Gastroesophageal sphincter (tissue), 4 donors: ENCODE data around the gene PPARG. TPM values are rescaled to one million over a fixed set of nuclear protein-coding genes. Genes with fewer than 3 reads are reported as not detected.

Source experiments
- ATAC-seq: fragments of 150-250 bp; one replicate; pipeline ENCODE4 v1.9.1; 2016; ENCODE audit warnings: mild to moderate bottlenecking, moderate library complexity
- H3K27ac ChIP-seq, 4 donors: fragments of 200-600 bp; sonication (generic) in 3 of 4; 1 replicate in 3 of 4; 2 replicates in 1 of 4; pipeline ENCODE4 v1.5.1; 2016 to 2019
- H3K27me3 ChIP-seq: fragments of 200-600 bp; sonication (generic); one replicate; pipeline ENCODE4 v1.5.1; 2019
- H3K36me3 ChIP-seq, 2 donors: fragments of 200-600 bp; sonication (generic); one replicate each; pipeline ENCODE4 v1.5.1; 2019; ENCODE audit warnings: control low read depth in 1 of 2
- H3K4me1 ChIP-seq, 3 donors: fragments of 200-600 bp; sonication (generic); 1 replicate in 2 of 3; 2 replicates in 1 of 3; pipeline ENCODE4 v1.5.1; 2016 to 2019; ENCODE audit warnings: control low read depth in 2 of 3
- H3K4me3 ChIP-seq, 2 donors: fragments of 200-600 bp; sonication (generic); one replicate each; pipeline ENCODE4 v1.5.1; 2019; ENCODE audit warnings: mild to moderate bottlenecking in 1 of 2, moderate library complexity in 1 of 2
- H3K9me3 ChIP-seq, 3 donors: fragments of 200-600 bp; sonication (generic); one replicate each; pipeline ENCODE4 v1.5.1; 2017 to 2019; ENCODE audit warnings: control low read depth in 2 of 3
- EP300 ChIP-seq: sonication (generic); formaldehyde crosslinking; IDR thresholded peaks from one replicate; pipeline ENCODE4 v1.6.1; 2017; ENCODE audit warnings: antibody characterized with exemption, mild to moderate bottlenecking
- POLR2A ChIP-seq, 2 donors: fragments of 450-650 bp; IDR thresholded peaks; one replicate each; pipeline ENCODE4 v1.6.1; 2017; ENCODE audit warnings: antibody characterized with exemption in 2 of 2, mild to moderate bottlenecking in 2 of 2, moderate library complexity in 1 of 2
- POLR2AphosphoS5 ChIP-seq: sonication (generic); formaldehyde crosslinking; IDR thresholded peaks from one replicate; pipeline ENCODE4 v1.6.1; 2017; ENCODE audit warnings: antibody characterized with exemption
- WGBS, 2 donors: methylation state at CpG; one replicate each; pipeline ENCODE4 v1.1.5; 2018; ENCODE audit warnings: low coverage in 1 of 2; 5-methylcytosine and 5-hydroxymethylcytosine counted together
- total RNA-seq, 4 donors: library from RNA; depleted of rRNA; stranded (reverse); fragments of >200 nt; gene quantifications; one replicate each; pipeline ENCODE4 v1.1.0, GENCODE V29; 2016
- TF ChIP-seq, protein P1 (sequence below), 4 experiments: fragments of 200-600 bp in 2 of 4; fragments of 450-650 bp in 2 of 4; sonication (generic) in 1 of 4; IDR thresholded peaks; one replicate each; pipeline ENCODE4 v1.5.1; 2017 to 2019; ENCODE audit warnings: antibody characterized with exemption in 4 of 4, mild to moderate bottlenecking in 2 of 4, moderate library complexity in 2 of 4

PPARG gene
- total RNA-seq, 4 donors from 2014 or later, result 3.9 to 14.9 (median 9.3) TPM

DNA sequence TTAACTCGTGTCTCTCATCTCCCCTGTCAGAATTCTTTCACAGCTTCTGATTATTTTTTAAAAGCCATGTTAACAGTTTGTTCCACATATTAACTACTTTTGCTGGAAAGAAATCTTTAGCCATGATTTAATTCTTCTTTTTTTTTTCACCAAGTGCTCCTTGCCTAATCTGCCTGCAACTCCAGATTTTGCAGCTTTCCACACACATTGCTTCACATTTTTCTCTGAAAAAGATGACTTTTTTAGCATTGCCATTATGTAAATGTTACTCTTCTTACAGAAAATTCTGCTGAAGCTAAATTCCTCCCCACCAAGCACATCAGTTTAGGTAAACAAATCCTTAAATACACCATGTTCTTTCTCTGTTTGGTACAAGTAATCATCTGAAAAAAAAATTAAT lies 23.4 kb upstream of the PPARG start:
- no peak overlapping the region for H3K27ac ChIP-seq
- no peak for ATAC-seq
- H3K4me1 ChIP-seq, result peaks cover 0 to 10% (median 0%) of the 10 kb centered on the region in 3 donors
- H3K4me3 ChIP-seq, result no peak overlapping the region
- no peaks in the 10 kb centered on the region for H3K9me3 ChIP-seq
- no peaks in the 10 kb centered on the region for H3K27me3 ChIP-seq
- no peaks in the 10 kb centered on the region for H3K36me3 ChIP-seq
- WGBS, 2 donors, result 21 to 23% methylated on average over 1 of the region's 1 CpG
- no peak for TF ChIP-seq POLR2A (IDR thresholded peaks at IDR 0.05)
- no peak for TF ChIP-seq EP300
- TF ChIP-seq, protein P1, sequence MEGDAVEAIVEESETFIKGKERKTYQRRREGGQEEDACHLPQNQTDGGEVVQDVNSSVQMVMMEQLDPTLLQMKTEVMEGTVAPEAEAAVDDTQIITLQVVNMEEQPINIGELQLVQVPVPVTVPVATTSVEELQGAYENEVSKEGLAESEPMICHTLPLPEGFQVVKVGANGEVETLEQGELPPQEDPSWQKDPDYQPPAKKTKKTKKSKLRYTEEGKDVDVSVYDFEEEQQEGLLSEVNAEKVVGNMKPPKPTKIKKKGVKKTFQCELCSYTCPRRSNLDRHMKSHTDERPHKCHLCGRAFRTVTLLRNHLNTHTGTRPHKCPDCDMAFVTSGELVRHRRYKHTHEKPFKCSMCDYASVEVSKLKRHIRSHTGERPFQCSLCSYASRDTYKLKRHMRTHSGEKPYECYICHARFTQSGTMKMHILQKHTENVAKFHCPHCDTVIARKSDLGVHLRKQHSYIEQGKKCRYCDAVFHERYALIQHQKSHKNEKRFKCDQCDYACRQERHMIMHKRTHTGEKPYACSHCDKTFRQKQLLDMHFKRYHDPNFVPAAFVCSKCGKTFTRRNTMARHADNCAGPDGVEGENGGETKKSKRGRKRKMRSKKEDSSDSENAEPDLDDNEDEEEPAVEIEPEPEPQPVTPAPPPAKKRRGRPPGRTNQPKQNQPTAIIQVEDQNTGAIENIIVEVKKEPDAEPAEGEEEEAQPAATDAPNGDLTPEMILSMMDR (IDR thresholded peaks at IDR 0.05), result no peak
- TF ChIP-seq POLR2AphosphoS5, result no peak

DNA sequence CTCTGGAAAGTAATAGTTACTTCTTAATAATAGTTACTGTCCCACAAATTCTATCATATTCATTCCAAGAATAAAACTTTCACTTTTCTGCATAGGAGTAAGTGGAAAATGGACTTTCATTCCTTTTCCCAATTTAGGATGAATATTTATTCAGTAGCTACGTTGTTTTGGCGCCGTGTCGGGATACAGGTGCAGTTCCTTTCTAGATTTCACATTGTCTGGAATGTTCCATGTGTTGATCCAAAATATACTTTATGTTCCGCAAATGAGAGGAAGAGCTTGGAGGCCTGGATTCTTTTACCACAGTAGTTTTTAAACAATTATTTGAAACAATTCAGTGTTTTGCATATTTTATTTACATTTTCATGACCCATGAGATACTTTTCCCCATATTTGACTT lies 22.8 kb upstream of the PPARG start:
- no peak for ATAC-seq
- H3K27ac ChIP-seq, result no peak overlapping the region
- H3K4me1 ChIP-seq, result peaks cover 0 to 10% (median 0%) of the 10 kb centered on the region in 3 donors
- no peak for TF ChIP-seq POLR2AphosphoS5
- no peak for TF ChIP-seq EP300
- TF ChIP-seq POLR2A (IDR thresholded peaks at IDR 0.05), result no peak
- TF ChIP-seq, protein P1 (IDR thresholded peaks at IDR 0.05), result no peak
- WGBS, 2 donors, result 62 to 74% methylated on average over 5 of the region's 5 CpGs
- no peaks in the 10 kb centered on the region for H3K36me3 ChIP-seq
- H3K9me3 ChIP-seq, result no peaks in the 10 kb centered on the region
- no peak overlapping the region for H3K4me3 ChIP-seq
- no peaks in the 10 kb centered on the region for H3K27me3 ChIP-seq

DNA sequence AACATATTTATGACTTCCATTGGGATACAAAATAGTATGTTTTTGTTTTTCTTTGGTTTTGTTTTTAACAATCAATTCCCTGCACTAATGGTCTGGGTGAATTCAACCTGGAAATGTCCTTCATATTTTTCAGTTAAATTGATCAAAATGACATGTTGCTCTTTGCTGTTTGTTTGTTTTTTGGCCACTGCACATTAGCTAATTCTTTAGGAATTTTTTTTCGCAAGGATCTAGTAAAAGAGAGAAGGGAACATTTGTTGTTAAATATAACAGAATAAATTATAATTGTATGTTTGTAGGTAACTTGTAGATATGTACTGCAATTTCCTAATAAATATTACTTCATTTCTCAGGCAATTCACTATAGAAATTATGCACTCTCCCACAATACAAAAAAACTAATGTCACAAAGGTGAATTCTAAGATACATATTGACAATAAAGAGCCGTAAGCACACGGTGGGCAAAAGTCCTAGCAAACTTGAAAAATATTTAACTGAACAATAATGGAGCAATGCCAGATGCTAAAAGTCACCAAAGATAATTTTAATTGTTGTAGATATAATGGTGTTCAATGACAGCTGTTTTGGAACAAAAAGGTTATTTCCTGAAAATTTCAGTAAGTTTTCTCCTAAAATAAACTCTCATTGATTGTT lies 21.4 kb upstream of the PPARG start:
- Histone ChIP-seq H3K27me3 (no peaks in the 10 kb centered on the region), H3K4me1 (peaks cover 0 to 10% (median 0%) of the 10 kb centered on the region in 3 donors), H3K27ac (no peak overlapping the region), H3K36me3 (no peaks in the 10 kb centered on the region), H3K4me3 (no peak overlapping the region), H3K9me3 (no peaks in the 10 kb centered on the region)
- TF ChIP-seq POLR2A (IDR thresholded peaks at IDR 0.05) (no peak), POLR2AphosphoS5 (no peak), EP300 (no peak)
- TF ChIP-seq, protein P1 (IDR thresholded peaks at IDR 0.05), result no peak
- 60 to 78% methylated on average over 3 of the region's 3 CpGs for WGBS, 2 donors
- ATAC-seq, result no peak

DNA sequence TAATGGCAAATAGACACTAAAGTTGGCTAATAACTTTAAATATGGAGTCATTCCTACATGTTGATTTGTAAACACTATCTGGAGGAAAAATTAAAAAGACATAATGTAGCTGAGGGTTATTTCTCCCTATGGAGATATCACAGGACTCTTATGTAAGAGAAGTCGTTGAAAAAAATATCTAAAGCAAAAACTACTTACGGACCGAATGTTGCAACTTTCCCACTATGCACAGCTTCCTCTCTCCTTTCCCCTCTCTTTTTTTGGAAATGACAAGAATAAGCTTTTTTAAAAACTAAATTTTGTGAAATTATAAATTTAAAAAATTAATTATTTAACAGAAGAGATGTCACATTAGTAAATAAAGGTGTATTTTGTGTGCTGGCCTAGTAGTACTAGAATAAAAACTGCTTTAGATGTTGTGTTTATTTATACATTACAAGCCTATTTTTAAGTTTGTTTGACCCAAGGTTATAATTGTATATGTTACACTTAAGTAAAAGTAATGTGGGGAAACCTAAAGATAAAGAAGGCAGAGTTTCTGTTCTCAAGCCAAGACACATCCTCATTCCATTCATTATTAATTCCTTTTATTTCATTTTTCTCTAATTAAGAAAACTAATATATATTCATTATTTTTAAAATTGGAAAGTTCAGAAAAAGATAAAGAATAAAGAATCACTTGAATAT lies 20.7 kb upstream of the PPARG start:
- H3K4me1 ChIP-seq, result peaks cover 0 to 10% (median 0%) of the 10 kb centered on the region in 3 donors
- no peaks in the 10 kb centered on the region for H3K36me3 ChIP-seq
- no peak for TF ChIP-seq EP300
- ATAC-seq, result no peak
- no peak overlapping the region for H3K4me3 ChIP-seq
- no peaks in the 10 kb centered on the region for H3K9me3 ChIP-seq
- H3K27me3 ChIP-seq, result no peaks in the 10 kb centered on the region
- 61 to 65% methylated on average over 3 of the region's 3 CpGs for WGBS, 2 donors
- no peak overlapping the region for H3K27ac ChIP-seq

DNA sequence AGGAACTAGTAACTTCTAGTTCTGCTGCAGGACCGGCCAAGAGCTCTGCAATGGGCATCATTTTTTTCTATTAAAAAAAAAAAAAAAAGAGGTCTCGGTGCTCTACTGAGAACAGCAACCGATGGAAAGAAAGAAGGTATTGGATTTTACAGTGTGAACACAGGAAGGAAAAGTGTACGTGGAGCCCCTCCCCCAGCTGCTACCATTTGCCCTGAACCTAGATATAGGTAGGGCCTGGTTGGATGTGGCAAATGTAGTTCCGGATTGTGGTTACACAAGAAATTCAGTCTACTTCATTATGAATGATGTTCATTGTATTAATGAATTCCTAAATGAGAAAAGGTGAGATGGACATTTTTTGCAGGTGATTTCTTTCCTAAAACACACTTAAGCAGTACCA lies 17.9 kb upstream of the PPARG start:
- WGBS, 2 donors, result 85 to 86% methylated on average over 1 to 5 of the region's 5 CpGs
- H3K4me3 ChIP-seq, result no peak overlapping the region
- H3K27me3 ChIP-seq, result no peaks in the 10 kb centered on the region
- H3K27ac ChIP-seq, result no peak overlapping the region
- ATAC-seq, result no peak
- peaks cover 0 to 1% (median 0%) of the 10 kb centered on the region in 3 donors for H3K4me1 ChIP-seq
- H3K36me3 ChIP-seq, result no peaks in the 10 kb centered on the region
- no peaks in the 10 kb centered on the region for H3K9me3 ChIP-seq
- TF ChIP-seq POLR2A (IDR thresholded peaks at IDR 0.05), result no peak
- no peak for TF ChIP-seq POLR2AphosphoS5
- TF ChIP-seq, protein P1 (IDR thresholded peaks at IDR 0.05), result no peak
- TF ChIP-seq EP300, result no peak
